A673 (cell line): ENCODE data around the gene XIAP.

Source experiments
- EZH2 ChIP-seq: fragments of 200-600 bp; sonication (generic); IDR thresholded peaks from 2 replicates; pipeline ENCODE4 v1.6.1; 2017; ENCODE audit warnings: borderline replicate concordance, low read depth, mild to moderate bottlenecking, mixed read lengths, antibody characterized with exemption, low read length; ENCODE audit not compliant: poor library complexity, severe bottlenecking
- TF ChIP-seq, protein P1 (sequence below): fragments of 300-800, 200-600 bp; sonication (generic); conservative IDR thresholded peaks from 2 replicates; pipeline ENCODE4 v1.5.1; 2017; ENCODE audit warnings: low read depth, mild to moderate bottlenecking, antibody characterized with exemption, low read length, moderate library complexity, mixed read lengths

DNA sequence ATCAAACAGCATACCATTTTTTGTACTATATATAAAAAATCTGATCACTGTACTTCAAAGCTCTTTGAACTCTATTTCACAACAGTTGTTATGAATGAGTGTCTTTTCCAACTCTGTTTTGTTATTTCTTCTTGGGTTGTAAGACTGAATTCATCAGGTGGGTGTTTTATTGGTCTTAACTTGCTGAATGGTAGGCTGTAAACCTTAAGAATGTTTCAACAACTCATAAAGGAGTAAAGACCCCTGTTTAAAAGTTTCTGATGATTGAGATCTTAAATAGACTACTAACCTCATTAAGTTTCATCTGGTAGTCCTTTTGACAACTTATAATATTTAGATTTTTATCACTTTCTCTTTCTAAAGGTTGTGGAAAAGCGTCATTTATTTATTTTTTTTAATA, 83.2 kb downstream of the XIAP start:
- TF ChIP-seq, protein P1, sequence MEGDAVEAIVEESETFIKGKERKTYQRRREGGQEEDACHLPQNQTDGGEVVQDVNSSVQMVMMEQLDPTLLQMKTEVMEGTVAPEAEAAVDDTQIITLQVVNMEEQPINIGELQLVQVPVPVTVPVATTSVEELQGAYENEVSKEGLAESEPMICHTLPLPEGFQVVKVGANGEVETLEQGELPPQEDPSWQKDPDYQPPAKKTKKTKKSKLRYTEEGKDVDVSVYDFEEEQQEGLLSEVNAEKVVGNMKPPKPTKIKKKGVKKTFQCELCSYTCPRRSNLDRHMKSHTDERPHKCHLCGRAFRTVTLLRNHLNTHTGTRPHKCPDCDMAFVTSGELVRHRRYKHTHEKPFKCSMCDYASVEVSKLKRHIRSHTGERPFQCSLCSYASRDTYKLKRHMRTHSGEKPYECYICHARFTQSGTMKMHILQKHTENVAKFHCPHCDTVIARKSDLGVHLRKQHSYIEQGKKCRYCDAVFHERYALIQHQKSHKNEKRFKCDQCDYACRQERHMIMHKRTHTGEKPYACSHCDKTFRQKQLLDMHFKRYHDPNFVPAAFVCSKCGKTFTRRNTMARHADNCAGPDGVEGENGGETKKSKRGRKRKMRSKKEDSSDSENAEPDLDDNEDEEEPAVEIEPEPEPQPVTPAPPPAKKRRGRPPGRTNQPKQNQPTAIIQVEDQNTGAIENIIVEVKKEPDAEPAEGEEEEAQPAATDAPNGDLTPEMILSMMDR: no peak
- no peak for TF ChIP-seq EZH2
